Motor neuron (in vitro differentiated cells): ENCODE data around the gene HTR1B. TPM values are rescaled to one million over a fixed set of nuclear protein-coding genes. Genes with fewer than 3 reads are reported as not detected.

Experiments
- ATAC-seq, 8 experiments: fragments of 200-7000 bp; cut with Tn5 transposase; replicated peaks in 6 of 8; 2 replicates each; pipeline ENCODE4 v1.8.0; 2021; ENCODE audit warnings: mild to moderate bottlenecking in 8 of 8, moderate library complexity in 8 of 8
- H3K27ac ChIP-seq, 2 donors: fragments of 250-450 bp; sonication (Bioruptor Pico); 2 replicates each; pipeline ENCODE4 v1.9.0; 2021; ENCODE audit warnings: antibody characterized with exemption in 2 of 2, mild to moderate bottlenecking in 2 of 2, moderate library complexity in 1 of 2
- H3K4me1 ChIP-seq, 2 donors: fragments of 250-450 bp; sonication (Bioruptor Pico); replicated peaks in 1 of 2; 2 replicates each; pipeline ENCODE4 v1.6.1; 2021; ENCODE audit warnings: antibody characterized with exemption in 2 of 2, mild to moderate bottlenecking in 2 of 2, moderate library complexity in 1 of 2
- H3K4me3 ChIP-seq, 5 donors: fragments of 250-450 bp; sonication (Bioruptor Pico); 2 replicates each; pipeline ENCODE4 v1.9.0; 2021; ENCODE audit warnings: antibody characterized with exemption in 5 of 5, mild to moderate bottlenecking in 5 of 5, moderate library complexity in 4 of 5
- WGBS, 10 experiments: fragments of 450-650 bp; shearing (Covaris generic); methylation state at CpG; one replicate each; pipeline ENCODE4 v1.0.0; 2022; 5-methylcytosine and 5-hydroxymethylcytosine counted together
- in situ Hi-C, 9 experiments: fragments of 400-800 bp; cut with MboI; loops; one replicate each; pipeline ENCODE4 v1.15.0; 2021; ENCODE audit warnings: low sequenced_read_pairs in 9 of 9, low pct_unique_long_range_greater_than_20kb in 2 of 9; ENCODE audit not compliant: unreplicated experiment in 9 of 9
- total RNA-seq, 8 experiments: library from RNA; unstranded; fragments of 300-600 nt; gene quantifications; 2 replicates each; pipeline versions ENCODE4 v1.2.3 to v1.2.4, GENCODE V29; 2022

Gene HTR1B
- total RNA-seq, 8 experiments from 2014 or later = 0.60 to 8.2 (median 1.7) TPM

DNA sequence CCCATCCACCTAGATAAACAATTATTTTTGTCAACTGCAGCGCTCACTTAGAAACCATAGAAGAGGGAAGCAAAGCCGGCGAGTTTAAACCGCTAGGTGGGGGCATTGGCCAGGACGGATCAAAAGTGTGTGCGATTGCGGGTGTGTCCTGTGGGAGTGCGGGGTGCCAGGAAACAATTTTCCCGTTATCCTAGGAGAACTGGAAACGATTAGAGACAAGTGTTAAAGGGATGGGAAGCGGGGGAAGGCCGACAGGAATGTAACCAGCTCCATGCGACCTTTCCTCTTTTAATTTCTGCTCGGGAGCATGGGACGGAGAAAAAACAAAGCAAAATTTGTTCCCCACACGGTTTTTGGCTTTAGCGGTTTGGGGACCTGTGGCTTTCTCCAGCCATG lies 2.8 kb upstream of the HTR1B start:
- in situ Hi-C loops = loop anchor here in 7 of 9 experiments (25.0 kb wide), 4 partner anchors 779 to 1579 kb away; no protein-coding TSS in a partner anchor
- Histone ChIP-seq H3K27ac (no peak overlapping the region), H3K4me3 (peak overlapping the region in 4 of 5 donors; percentile 18 to 34 (median 25)), H3K4me1 (no peaks in the 10 kb centered on the region)
- 0 to 21% (median 9%) methylated on average over 2 to 16 of the region's 17 CpGs; no CpG with 5 or more reads in 1 of the 10 experiments for WGBS, 10 experiments
- peak; percentile 28 to 69 (median 44) for ATAC-seq

DNA sequence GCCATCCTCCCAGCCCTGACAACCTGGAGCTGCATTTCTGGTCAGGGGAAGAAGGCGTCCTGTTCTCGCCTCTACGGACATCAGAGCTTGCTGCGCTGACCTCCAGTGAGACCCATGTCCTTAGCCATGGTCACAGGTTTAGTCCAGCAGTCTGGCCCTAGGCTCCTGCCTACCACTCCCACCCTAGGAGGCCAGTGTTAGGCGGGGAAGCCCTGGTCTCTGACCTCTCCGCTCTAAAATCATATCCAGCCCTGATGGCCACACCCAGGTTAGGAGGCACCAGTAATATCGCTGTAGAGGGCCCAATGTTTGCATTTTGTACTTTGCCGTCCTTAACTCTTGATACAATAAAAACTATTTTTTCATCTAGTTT lies 1.2 kb upstream of the HTR1B start:
- Histone ChIP-seq H3K27ac (no peak overlapping the region), H3K4me3 (peak overlapping the region; percentile 44 to 73 (median 55)), H3K4me1 (no peaks in the 10 kb centered on the region)
- ATAC-seq = peak in 3 of 8 experiments; percentile 1 to 2 (median 1)
- in situ Hi-C loops = loop anchor here in 7 of 9 experiments (25.0 kb wide), 4 partner anchors 777 to 1577 kb away; no protein-coding TSS in a partner anchor
- WGBS, 10 experiments = 0 to 80% (median 33%) methylated on average over 1 to 7 of the region's 8 CpGs; no CpG with 5 or more reads in 3 of the 10 experiments

DNA sequence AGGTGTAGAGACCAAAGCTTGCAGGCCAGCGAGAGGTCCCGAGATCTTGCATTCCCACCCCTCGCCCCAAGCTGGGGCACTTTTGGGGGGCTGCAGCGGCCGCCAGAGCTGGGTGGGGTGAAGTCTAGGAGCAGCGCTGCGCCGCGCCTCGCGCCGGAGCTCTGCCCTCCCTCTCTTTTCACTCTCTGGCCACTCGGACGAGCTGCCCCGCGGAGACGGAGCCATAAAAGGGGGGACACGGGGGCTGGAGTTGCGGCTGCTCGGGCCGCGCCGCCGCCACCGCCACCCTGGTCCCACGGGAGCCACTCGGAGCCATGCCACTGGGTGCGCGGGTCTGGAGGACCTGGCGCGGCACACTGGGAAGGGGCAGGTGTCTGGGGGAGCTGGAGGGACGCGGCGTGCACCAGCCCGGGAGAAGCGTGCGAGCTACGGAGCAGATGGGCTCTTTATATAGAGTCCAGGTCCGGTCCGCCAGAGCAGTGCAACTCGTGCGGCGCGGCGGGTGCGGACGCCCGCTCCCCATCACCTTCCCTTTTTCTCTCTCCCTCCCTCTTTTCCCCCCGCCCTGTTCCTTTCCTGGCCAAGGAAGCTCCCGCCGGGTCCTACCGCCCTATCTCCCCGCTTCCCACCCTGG lies 687 bp upstream of the HTR1B start:
- in situ Hi-C loops = loop anchor here in 7 of 9 experiments (25.0 kb wide), 4 partner anchors 777 to 1577 kb away; no protein-coding TSS in a partner anchor
- Histone ChIP-seq H3K4me3 (peak overlapping the region; percentile 44 to 73 (median 55)), H3K4me1 (no peaks in the 10 kb centered on the region), H3K27ac (no peak overlapping the region)
- 1% methylated on average over 13 of the region's 53 CpGs; no CpG with 5 or more reads in 9 of the 10 experiments for WGBS, 10 experiments
- peak; percentile 17 to 85 (median 70) for ATAC-seq

- no peak overlapping the region for H3K27ac ChIP-seq
- H3K4me1 ChIP-seq = no peaks in the 10 kb centered on the region
- H3K4me3 ChIP-seq = peak overlapping the region; percentile 44 to 73 (median 55)
- in situ Hi-C loops = loop anchor here in 7 of 9 experiments (25.0 kb wide), 4 partner anchors 775 to 1575 kb away; no protein-coding TSS in a partner anchor
- peak in 3 of 8 experiments; percentile 8 to 35 (median 23) for ATAC-seq
- WGBS, 10 experiments = 0 to 62% (median 7%) methylated on average over 5 to 32 of the region's 55 CpGs; no CpG with 5 or more reads in 3 of the 10 experiments
These were observed 658 bp downstream of the HTR1B start for GRCh38 chr6:77462359-77463307.

- in situ Hi-C loops = loop anchor here in 7 of 9 experiments (25.0 kb wide), 4 partner anchors 774 to 1574 kb away; no protein-coding TSS in a partner anchor
- no peak for ATAC-seq
- 33 to 100% (median 55%) methylated on average over 1 to 7 of the region's 8 CpGs; no CpG with 5 or more reads in 3 of the 10 experiments for WGBS, 10 experiments
- H3K4me1 ChIP-seq = no peaks in the 10 kb centered on the region
- H3K4me3 ChIP-seq = no peak overlapping the region
- H3K27ac ChIP-seq = no peak overlapping the region
These were observed 1.5 kb downstream of the HTR1B start for GRCh38 chr6:77461796-77462195.

GRCh38 chr6:77458421-77458820 lies 4.9 kb downstream of the HTR1B start:
- H3K27ac ChIP-seq = no peak overlapping the region
- H3K4me3 ChIP-seq = no peak overlapping the region
- WGBS, 10 experiments = 20 to 100% (median 86%) methylated on average over 1 of the region's 1 CpG; no CpG with 5 or more reads in 3 of the 10 experiments
- ATAC-seq = no peak
- in situ Hi-C loops = loop anchor here in 7 of 9 experiments (10.0 to 25.0 kb wide), 5 partner anchors 771 to 1571 kb away; no protein-coding TSS in a partner anchor
- H3K4me1 ChIP-seq = no peaks in the 10 kb centered on the region

DNA sequence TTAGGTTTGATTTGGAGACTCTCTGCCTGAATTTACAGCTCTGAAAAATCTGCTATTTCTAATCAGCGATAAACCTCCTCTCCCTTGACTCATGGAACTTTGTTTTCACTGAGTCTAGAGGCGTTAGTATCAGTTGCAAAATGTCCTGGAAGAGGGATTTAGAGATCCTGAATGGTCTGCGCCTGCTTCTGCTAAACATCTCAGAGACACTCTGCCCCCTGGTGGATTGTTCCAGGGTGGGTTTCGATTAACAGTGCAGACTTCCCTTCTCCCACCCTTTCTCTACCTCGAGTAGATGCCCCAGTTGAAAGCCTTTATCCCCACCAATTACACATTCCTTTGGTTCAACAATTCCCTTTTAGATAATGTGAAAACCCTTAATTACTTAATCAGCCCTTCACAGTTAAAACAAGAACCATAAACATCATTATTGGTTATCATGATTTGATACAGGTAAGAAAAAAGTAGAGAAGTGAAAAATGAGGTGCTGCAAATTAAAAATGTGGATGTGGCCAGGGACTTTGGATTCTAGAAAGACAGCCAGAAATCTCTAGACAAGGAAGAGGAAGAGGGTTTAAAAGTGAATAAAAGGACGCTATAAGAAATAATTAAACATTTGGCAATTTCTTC lies 5.5 kb downstream of the HTR1B start:
- Histone ChIP-seq H3K4me1 (no peaks in the 10 kb centered on the region), H3K27ac (no peak overlapping the region), H3K4me3 (no peak overlapping the region)
- in situ Hi-C loops = loop anchor here in 7 of 9 experiments (10.0 to 25.0 kb wide), 5 partner anchors 771 to 1571 kb away; no protein-coding TSS in a partner anchor
- peak; percentile 20 to 87 (median 76) for ATAC-seq
- 25 to 100% (median 36%) methylated on average over 1 to 5 of the region's 6 CpGs for WGBS, 10 experiments

- Histone ChIP-seq H3K4me3 (no peak overlapping the region), H3K4me1 (no peaks in the 10 kb centered on the region), H3K27ac (no peak overlapping the region)
- in situ Hi-C loops = loop anchor here in 7 of 9 experiments (10.0 to 25.0 kb wide), 5 partner anchors 769 to 1569 kb away; no protein-coding TSS in a partner anchor
- ATAC-seq = peak in 5 of 8 experiments; percentile 32 to 94 (median 87)
- WGBS, 10 experiments = 0 to 98% (median 70%) methylated on average over 2 to 5 of the region's 5 CpGs
These were observed 6.6 kb downstream of the HTR1B start for GRCh38 chr6:77456531-77457248.

DNA sequence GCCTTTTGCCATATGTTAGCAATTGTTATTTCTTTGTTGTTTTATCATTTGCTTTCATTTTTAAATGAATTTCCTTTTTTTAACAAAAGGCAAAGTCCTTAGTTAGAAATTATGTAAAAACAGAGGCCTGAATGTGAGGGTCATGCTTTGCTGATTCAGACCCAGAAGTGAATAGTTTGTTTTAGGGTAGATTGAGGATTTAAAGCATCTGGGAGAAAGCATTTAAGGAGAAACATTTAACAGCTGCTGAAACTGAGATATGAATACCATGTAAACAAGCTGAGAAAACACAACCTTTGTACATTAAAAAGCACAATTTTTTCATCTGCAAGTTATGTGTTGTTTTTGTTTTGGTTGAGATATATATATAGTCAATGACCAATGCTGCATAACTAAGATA lies 8.0 kb downstream of the HTR1B start:
- no peak for ATAC-seq
- H3K4me1 ChIP-seq = no peaks in the 10 kb centered on the region
- no peak overlapping the region for H3K4me3 ChIP-seq
- in situ Hi-C loops = loop anchor here in 7 of 9 experiments (10.0 to 25.0 kb wide), 5 partner anchors 768 to 1568 kb away; no protein-coding TSS in a partner anchor
- no peak overlapping the region for H3K27ac ChIP-seq

DNA sequence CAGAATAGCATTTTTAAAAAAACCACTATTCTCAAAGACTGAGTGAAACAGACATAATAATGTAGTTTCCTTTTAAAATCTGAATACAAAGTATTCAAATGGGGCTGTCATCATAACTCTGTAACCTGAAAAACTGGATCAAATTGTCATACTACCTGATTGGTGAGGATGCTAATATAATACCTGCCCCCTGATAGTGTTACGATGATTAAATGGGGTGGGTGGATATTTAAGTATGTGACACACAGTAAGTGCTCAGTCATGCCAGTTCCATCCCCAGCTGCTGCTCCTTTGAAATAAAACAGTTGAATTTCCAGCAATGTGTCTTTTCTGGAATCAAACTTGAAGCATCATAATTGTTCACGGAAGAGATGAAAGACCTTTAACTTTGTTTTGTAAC lies 8.9 kb downstream of the HTR1B start:
- no peak overlapping the region for H3K4me3 ChIP-seq
- no peak for ATAC-seq
- in situ Hi-C loops = loop anchor here in 7 of 9 experiments (10.0 to 25.0 kb wide), 5 partner anchors 767 to 1567 kb away; no protein-coding TSS in a partner anchor
- 23 to 100% (median 81%) methylated on average over 1 to 2 of the region's 2 CpGs; no CpG with 5 or more reads in 2 of the 10 experiments for WGBS, 10 experiments
- no peak overlapping the region for H3K27ac ChIP-seq
- H3K4me1 ChIP-seq = no peaks in the 10 kb centered on the region

DNA sequence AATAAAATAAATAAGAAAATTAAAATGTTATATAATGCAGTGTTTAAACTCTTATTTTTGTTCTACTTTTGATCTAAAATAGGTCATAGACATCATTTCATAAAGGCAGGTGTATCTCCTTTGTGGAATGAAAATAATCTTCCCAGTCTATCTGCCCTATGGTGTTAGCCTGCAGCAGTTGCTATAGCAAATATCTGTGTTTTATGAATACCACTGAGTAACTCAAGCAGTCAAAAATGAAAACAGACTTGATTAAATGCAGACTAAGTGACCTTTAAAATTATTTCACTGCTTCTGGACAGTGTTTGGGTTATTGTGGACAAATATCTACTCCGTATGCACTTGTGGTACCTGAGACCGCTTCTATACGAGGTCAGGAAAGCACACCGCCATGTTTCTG lies 11.8 kb downstream of the HTR1B start:
- WGBS, 10 experiments = 83 to 100% (median 100%) methylated on average over 1 to 4 of the region's 4 CpGs; no CpG with 5 or more reads in 1 of the 10 experiments
- no peak overlapping the region for H3K4me3 ChIP-seq
- in situ Hi-C loops = loop anchor here in 7 of 9 experiments (10.0 to 25.0 kb wide), 5 partner anchors 764 to 1564 kb away; no protein-coding TSS in a partner anchor
- no peak overlapping the region for H3K27ac ChIP-seq
- H3K4me1 ChIP-seq = no peaks in the 10 kb centered on the region
- no peak for ATAC-seq
